ENCODE measurements around the gene KRTAP12-1.

- TF ChIP-seq POLR2A (IDR thresholded peaks at IDR 0.05): no peak
- TF ChIP-seq CTCF (IDR thresholded peaks at IDR 0.05): no peak
- no peak for TF ChIP-seq POLR2AphosphoS5 (IDR thresholded peaks at IDR 0.05)
Observed at GRCh38 chr21:44727757-44728156, 45.8 kb upstream of the KRTAP12-1 start.

Data from suprapubic skin (tissue), 4 donors.